ENCODE measurements around the gene ASPSCR1.

DNA sequence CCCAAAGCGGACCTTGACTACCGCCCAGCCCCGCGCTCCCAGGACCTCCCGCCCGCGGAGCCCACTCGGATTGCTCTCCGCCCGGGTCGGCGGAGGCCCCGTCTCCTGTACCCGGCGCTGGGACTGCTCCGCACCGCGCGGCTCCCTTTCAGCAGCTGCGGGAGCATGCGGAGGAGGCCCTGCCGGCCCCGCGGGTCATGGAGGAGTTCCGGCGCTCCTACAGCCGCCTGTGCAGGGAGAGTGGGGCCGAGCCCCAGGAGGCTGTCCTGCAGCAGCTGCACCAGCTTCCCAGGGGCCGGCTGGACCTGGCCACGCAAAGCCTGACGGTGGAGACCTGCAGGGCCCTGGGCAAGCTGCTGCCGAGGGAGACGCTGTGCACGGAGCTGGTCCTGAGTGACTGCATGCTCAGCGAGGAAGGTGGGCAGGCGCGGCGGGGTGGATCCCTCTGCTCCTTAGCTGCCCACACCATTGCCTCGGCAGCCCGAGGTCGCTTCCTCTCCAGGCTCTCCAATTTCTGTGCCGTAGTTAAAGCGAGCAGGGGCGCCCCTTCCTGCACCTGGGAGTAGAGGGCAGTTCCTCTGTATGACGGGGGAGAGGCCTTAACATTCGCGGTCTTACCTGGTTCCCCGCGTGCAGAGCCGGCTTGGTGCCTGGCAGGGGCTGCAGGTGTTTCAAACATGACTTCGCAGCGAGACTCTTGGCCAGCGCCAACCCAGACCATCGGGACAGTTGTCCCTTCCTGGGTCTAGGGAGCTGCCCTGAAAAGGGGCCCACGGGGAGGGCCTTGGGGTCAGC, 46.2 kb downstream of the ASPSCR1 start:
- no peak for TF ChIP-seq POLR2A (IDR thresholded peaks at IDR 0.05)
- TF ChIP-seq, protein P1, sequence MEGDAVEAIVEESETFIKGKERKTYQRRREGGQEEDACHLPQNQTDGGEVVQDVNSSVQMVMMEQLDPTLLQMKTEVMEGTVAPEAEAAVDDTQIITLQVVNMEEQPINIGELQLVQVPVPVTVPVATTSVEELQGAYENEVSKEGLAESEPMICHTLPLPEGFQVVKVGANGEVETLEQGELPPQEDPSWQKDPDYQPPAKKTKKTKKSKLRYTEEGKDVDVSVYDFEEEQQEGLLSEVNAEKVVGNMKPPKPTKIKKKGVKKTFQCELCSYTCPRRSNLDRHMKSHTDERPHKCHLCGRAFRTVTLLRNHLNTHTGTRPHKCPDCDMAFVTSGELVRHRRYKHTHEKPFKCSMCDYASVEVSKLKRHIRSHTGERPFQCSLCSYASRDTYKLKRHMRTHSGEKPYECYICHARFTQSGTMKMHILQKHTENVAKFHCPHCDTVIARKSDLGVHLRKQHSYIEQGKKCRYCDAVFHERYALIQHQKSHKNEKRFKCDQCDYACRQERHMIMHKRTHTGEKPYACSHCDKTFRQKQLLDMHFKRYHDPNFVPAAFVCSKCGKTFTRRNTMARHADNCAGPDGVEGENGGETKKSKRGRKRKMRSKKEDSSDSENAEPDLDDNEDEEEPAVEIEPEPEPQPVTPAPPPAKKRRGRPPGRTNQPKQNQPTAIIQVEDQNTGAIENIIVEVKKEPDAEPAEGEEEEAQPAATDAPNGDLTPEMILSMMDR (IDR thresholded peaks at IDR 0.05), result no peak
